ENCODE measurements around the gene CHCHD10.

CHCHD10 gene

GRCh38 chr22:23769321-23769965 is 1.7 kb upstream of the CHCHD10 start:
- no peak for DNase-seq

- DNase-seq = no peak
Measured at GRCh38 chr22:23767303-23767672, 484 bp downstream of the CHCHD10 start.

- no peak for DNase-seq
Measured at GRCh38 chr22:23764899-23765881, 2.6 kb downstream of the CHCHD10 start.

- DNase-seq = no peak
Measured at GRCh38 chr22:23763954-23764353, 3.8 kb downstream of the CHCHD10 start.

- peak; percentile 72 for DNase-seq
Measured at GRCh38 chr22:23763579-23763945, 4.2 kb downstream of the CHCHD10 start.

GRCh38 chr22:23762842-23763578 is 4.8 kb downstream of the CHCHD10 start, which contains the start of gene C22orf15:
C22orf15 (plus strand) TSS chr22:23762990; CDS start chr22:23763307, 317 bp downstream.
- peak; percentile 25 for DNase-seq

- no peak for DNase-seq
Measured at GRCh38 chr22:23760056-23760455, 7.7 kb downstream of the CHCHD10 start.

GRCh38 chr22:23759566-23759965 is 8.2 kb downstream of the CHCHD10 start:
- DNase-seq = no peak

GRCh38 chr22:23756891-23757290 is 10.9 kb downstream of the CHCHD10 start:
- DNase-seq = no peak

- no peak for DNase-seq
Measured at GRCh38 chr22:23755711-23756110, 12.1 kb downstream of the CHCHD10 start.

- no peak for DNase-seq
Measured at GRCh38 chr22:23754980-23755636, 12.7 kb downstream of the CHCHD10 start.

GRCh38 chr22:23754220-23754919 is 13.4 kb downstream of the CHCHD10 start, which contains the start of gene VPREB3:
VPREB3 (minus strand) TSS chr22:23754425; CDS start chr22:23754363, 62 bp downstream.
- DNase-seq = no peak

GRCh38 chr22:23753385-23753784 is 14.4 kb downstream of the CHCHD10 start:
- no peak for DNase-seq

GRCh38 chr22:23752750-23753149 is 15.0 kb downstream of the CHCHD10 start:
- DNase-seq = no peak

GRCh38 chr22:23752090-23752691 is 15.6 kb downstream of the CHCHD10 start:
- no peak for DNase-seq

- DNase-seq = no peak
Measured at GRCh38 chr22:23751441-23751996, 16.3 kb downstream of the CHCHD10 start.

- DNase-seq = peak; percentile 84
Measured at GRCh38 chr22:23750714-23751440, 16.9 kb downstream of the CHCHD10 start, which contains the start of gene ZNF70. ZNF70 (minus strand) TSS chr22:23751112; CDS start chr22:23745140, 5,972 bp downstream.

GRCh38 chr22:23750367-23750713 is 17.4 kb downstream of the CHCHD10 start:
- no peak for DNase-seq

GRCh38 chr22:23749841-23750301 is 17.9 kb downstream of the CHCHD10 start:
- DNase-seq = no peak

- DNase-seq = no peak
Measured at GRCh38 chr22:23745791-23746190, 22.0 kb downstream of the CHCHD10 start.
